Stimulated activated naive CD4-positive, alpha-beta T cell (primary cell): ENCODE results near the gene CHI3L1.

Experiments used
- DNase-seq, 6 experiments: peaks; one replicate each; lab custom pipeline; 2025; lab: John Stamatoyannopoulos, UW

The CHI3L1 gene

GRCh38 chr1:203206129-203206687, 19.7 kb upstream of the CHI3L1 start:
- no peak for DNase-seq

GRCh38 chr1:203204756-203205155, 18.3 kb upstream of the CHI3L1 start:
- no peak for DNase-seq

GRCh38 chr1:203202431-203203245, 16.1 kb upstream of the CHI3L1 start:
- DNase-seq: no peak

- DNase-seq: no peak
Measured at GRCh38 chr1:203201516-203202205, 15.2 kb upstream of the CHI3L1 start.

- no peak for DNase-seq
Measured at GRCh38 chr1:203200916-203201315, 14.4 kb upstream of the CHI3L1 start.

GRCh38 chr1:203199816-203200571, 13.5 kb upstream of the CHI3L1 start:
- no peak for DNase-seq

GRCh38 chr1:203199481-203199815, 12.9 kb upstream of the CHI3L1 start:
- DNase-seq: no peak

GRCh38 chr1:203199002-203199401, 12.5 kb upstream of the CHI3L1 start:
- DNase-seq: no peak

GRCh38 chr1:203197625-203198024, 11.1 kb upstream of the CHI3L1 start:
- no peak for DNase-seq

- DNase-seq: no peak
Measured at GRCh38 chr1:203196371-203196770, 9.9 kb upstream of the CHI3L1 start.

GRCh38 chr1:203190949-203191348, 4.4 kb upstream of the CHI3L1 start:
- DNase-seq: no peak

GRCh38 chr1:203189951-203190352, 3.4 kb upstream of the CHI3L1 start:
- DNase-seq: no peak

GRCh38 chr1:203188686-203189232, 2.3 kb upstream of the CHI3L1 start:
- no peak for DNase-seq

GRCh38 chr1:203187689-203188264, 1.3 kb upstream of the CHI3L1 start:
- no peak for DNase-seq

GRCh38 chr1:203187304-203187685, 791 bp upstream of the CHI3L1 start:
- DNase-seq: no peak

- DNase-seq: no peak
Measured at GRCh38 chr1:203186091-203186445, 436 bp downstream of the CHI3L1 start.

- DNase-seq: no peak
Measured at GRCh38 chr1:203185585-203185984, 919 bp downstream of the CHI3L1 start.

GRCh38 chr1:203185061-203185461, 1.4 kb downstream of the CHI3L1 start:
- no peak for DNase-seq

- DNase-seq: no peak
Measured at GRCh38 chr1:203184467-203184866, 2.0 kb downstream of the CHI3L1 start.

- no peak for DNase-seq
Measured at GRCh38 chr1:203183828-203184227, 2.7 kb downstream of the CHI3L1 start.

GRCh38 chr1:203182387-203182953, 4.0 kb downstream of the CHI3L1 start:
- DNase-seq: no peak
